CMK (cell line): Measurements from ENCODE around the gene TMEM125.

Experiments used
- DNase-seq: peaks from one replicate; pipeline ENCODE4 v3.0.0-alpha.2; 2010; ENCODE audit warnings: low read depth

TMEM125 gene

DNA sequence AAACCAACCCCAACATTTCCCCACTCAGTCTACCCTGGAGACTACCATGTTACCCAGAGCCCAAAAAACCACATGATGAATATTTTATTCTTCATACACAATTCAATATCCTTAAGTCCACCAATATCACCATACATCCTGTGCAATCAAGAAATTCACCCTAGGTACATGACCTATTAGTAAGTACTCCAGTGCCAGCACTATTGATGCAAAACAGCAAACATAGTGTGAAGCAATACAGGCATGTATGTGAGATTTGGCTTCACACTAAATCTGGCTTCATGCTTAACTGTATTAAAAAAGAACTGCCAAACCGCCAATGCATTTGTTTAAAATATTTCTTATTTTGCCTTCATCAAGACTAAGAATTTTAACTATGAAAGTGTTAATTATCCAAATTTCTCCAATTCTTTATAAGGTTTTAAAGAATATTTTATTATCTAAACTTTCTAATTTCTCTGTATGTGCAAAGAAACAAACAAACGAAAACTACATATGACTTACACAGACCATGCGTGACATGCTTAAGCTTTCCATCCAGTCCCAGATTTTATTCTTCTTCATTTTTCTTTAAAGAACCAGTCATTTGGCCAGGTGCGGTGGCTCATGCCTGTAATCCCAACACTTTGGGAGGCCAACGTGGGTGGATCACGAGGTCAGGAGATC lies 22.4 kb upstream of the TMEM125 start:
- no peak for DNase-seq

DNA sequence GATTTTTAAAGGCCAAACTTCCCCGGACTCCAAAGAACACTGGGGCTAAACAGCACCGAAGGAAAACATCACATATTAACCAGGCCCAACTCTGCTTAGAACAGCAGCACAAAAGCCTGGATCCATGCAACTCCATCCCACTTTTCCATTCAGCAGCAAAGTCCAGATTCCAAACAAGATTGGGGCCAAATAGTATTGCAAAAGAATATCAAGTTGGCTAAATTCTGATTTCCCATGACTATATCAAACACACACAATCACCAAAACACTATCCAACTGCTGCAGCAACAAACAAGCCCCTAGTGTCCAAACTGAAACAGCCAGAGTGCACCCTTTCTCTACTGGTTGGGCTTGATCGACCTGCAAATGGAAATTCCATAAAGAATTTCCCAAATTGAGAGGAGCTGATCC lies 19.4 kb upstream of the TMEM125 start:
- DNase-seq = no peak

GRCh38 chr1:43251024-43251423 lies 18.8 kb upstream of the TMEM125 start:
- no peak for DNase-seq

- no peak for DNase-seq
These were observed 17.6 kb upstream of the TMEM125 start for GRCh38 chr1:43252225-43252624.

GRCh38 chr1:43253173-43253572 lies 16.6 kb upstream of the TMEM125 start:
- DNase-seq = no peak

- DNase-seq = no peak
These were observed 15.9 kb upstream of the TMEM125 start for GRCh38 chr1:43253876-43254275.

DNA sequence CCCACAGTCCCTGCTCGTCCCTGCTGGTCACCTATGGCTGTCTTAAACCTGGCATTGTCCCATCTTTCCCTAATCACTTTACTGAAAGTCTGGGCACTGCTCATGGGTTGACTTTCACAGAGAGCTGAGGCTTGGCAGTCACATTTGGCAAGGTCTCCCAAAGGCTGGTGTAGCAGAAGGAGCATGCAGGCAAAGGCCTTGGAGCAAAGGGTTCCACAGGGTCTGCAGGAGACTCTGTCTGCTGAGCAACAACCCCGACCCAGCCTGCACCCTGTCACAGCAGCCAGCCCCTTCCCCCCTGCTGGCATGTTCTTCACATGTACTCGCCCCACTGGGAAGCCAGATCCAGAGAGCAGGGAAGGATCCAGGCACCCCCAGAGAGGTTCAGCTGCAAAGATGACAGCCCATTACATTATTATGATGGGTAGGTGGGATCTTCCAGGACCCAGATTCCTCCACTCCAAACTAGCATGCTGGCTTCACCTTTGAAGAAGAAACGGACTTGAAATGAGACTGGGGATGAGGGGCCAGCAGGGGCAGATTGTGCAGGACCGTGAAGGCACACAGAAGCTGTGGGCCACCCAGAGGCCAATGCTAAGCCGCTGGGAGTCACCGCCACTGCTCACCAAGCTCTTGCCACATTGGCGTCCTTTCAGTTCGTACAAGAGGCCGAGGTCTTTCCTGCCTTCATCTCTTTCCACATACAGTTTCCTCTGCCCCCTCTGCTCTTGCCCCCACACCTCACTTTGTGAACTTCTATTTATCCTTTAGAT lies 14.2 kb upstream of the TMEM125 start:
- DNase-seq = no peak

GRCh38 chr1:43256675-43257570 lies 12.9 kb upstream of the TMEM125 start:
- no peak for DNase-seq

DNA sequence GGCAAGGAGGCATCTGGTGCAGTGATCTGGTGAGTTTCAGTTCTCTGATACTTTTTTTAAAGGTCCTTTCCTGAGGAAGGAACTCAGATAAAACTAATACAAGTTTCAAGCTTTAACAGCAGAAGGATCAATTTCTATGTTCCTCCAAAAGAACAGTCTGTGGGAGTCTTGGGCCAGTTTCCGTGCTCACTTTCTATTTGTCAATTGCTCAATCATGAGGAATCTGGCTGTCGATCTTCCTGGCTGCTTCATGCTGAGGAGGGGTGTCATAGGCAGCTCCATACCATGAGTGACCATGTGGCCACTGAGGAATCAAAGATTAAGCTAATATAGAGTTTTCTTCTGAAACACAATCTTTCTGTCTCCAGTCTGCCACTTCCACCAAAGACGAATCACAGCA lies 11.4 kb upstream of the TMEM125 start:
- DNase-seq = no peak

- no peak for DNase-seq
These were observed 4.4 kb upstream of the TMEM125 start for GRCh38 chr1:43265431-43265830.

GRCh38 chr1:43266881-43267280 lies 2.9 kb upstream of the TMEM125 start:
- no peak for DNase-seq

DNA sequence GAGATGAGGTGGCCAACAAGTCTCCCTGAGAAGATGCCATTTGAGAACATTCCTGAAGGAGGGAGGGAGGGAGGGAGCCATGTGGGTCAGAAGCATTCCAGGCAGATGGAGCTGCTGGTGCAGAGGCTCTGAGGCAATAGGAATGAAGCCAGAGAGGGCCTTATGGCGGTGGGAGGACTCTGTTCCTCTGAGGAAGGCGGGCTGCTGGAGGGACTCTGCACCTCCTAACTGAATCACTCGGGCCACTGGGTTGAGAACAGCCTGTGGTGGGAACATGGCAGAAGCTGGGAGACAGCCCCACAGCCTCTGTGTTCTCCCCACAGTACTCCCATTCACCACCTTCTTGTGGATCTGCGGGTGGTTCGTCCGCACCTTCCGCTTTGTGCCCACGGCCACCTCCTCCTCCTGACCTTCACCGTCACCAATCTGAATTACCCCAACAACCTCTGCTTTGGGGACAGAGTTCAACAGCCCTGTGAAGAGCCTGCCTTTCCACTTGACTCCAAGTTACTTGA lies 2.4 kb upstream of the TMEM125 start:
- DNase-seq = no peak

- no peak for DNase-seq
These were observed 1.9 kb upstream of the TMEM125 start for GRCh38 chr1:43267818-43268425.

DNA sequence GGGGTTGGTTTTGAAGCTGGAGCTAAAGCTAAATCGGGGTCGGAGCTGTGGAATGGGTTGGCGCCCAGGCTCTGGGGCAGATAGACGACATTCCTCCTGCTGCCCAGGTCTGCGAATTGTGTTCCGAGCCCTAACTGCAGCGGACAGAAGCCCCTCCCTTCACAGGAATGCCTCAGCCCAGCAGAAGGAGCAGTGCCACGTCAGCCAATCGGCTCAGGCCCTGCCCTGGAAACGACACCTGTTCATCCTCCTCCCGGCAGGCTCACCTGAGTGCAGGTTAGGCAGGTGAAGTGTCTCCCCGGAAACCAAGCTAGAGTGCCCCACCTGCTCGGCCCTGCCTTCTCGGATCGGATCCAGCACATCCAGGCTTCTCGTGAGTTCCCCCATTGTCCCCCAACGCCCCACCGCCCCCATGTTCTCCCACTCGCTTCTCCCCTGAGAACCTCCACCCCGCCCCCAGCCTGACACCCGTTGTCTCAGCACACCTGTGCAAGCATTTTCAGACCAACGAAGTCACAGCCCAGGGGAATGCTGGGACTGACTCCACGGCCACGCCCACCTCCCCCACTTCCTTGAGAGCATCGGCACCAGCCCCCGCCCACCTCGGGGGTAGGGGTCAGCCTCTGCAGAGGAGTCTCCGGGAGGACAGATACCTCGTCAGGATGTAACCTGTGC lies 775 bp downstream of the TMEM125 start:
- DNase-seq = no peak

GRCh38 chr1:43271186-43272118 lies 1.7 kb downstream of the TMEM125 start:
- DNase-seq = no peak

GRCh38 chr1:43272161-43272560 lies 2.4 kb downstream of the TMEM125 start:
- DNase-seq = no peak

GRCh38 chr1:43272576-43273571 lies 3.1 kb downstream of the TMEM125 start:
- DNase-seq = no peak

DNA sequence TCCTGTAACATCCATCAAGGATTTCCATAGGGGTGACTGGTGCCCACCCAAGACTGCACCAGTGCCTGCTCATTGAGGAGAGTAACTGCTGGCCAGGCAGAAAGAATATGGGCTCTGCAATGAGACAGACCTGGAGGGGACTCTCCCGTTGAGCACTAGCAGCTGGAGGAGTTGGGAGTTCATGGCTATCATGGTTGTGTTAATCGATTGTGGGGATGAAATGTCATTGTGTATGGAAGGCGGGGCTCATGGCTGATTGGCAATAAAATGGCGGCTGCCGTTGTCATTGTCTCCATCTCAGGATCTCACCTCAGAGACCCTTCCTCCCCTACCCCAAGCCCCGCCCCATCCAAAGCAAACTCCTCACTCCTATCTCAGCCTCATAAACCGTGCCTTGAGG lies 3.9 kb downstream of the TMEM125 start:
- no peak for DNase-seq
